NT2/D1 (cell line): Measurements from ENCODE around the gene CPXM2.

Experiments
- SUZ12 ChIP-seq: IDR thresholded peaks from 2 replicates; pipeline ENCODE4 v1.6.1; 2011; ENCODE audit not compliant: insufficient read length, insufficient read depth; ENCODE audit errors: extremely low read depth
- ZNF274 ChIP-seq: IDR thresholded peaks from 2 replicates; pipeline ENCODE4 v1.6.1; 2011; ENCODE audit warnings: mild to moderate bottlenecking, low read depth, low read length

DNA sequence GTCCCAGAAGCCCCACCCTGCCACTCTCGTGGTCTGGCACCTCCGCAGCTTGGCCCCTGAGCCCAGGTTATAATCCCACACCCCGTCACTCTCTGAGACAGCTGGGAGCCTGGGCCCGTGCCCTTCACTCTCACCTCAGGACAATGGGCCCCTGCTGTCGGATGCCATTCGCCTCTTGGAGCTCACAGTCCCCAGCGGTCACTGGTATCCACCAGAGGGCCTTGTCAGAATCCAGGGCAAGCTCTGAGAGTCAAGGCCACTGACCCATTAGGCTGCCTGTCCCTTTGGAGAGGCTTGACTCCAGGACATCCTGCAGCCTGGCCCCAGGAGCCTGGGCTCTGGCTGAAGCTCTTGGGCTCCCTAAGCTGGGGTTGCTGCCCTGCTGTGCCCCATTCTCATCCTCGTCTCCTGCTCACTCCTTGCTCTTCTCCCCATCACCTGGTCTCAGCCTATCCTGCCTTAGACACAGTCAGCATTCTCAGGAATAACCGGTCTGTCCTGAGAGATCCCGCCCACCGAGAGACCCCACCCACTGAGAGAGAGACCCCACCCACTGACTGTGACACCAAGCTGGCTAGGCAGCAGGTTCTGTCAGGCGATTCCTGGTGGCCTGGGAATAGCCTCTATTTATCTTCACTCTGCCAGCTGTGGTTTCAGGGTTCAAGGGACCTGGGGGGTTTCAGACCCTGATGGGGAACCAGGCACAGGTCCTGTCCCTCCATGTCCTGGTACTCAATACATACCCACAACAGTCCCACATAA is 27.7 kb downstream of the CPXM2 start:
- TF ChIP-seq SUZ12 (no peak), ZNF274 (no peak)
